OCI-LY1 (cell line): ENCODE measurements around the gene NPAS3.

Experiments
- H2AFZ ChIP-seq: fragments of 200-600 bp; sonication (generic), shearing (Covaris generic); 2 replicates; pipeline ENCODE4 v1.6.0; 2014; ENCODE audit warnings: antibody characterized with exemption, mild to moderate bottlenecking, low read length
- H3F3A ChIP-seq: fragments of 200-600 bp; sonication (generic), shearing (Covaris generic); 2 replicates; pipeline ENCODE4 v1.6.0; 2014; ENCODE audit warnings: mild to moderate bottlenecking, antibody characterized with exemption, low read length, moderate library complexity; ENCODE audit not compliant: insufficient read depth
- H3K27ac ChIP-seq: fragments of 200-600 bp; sonication (generic); 2 replicates; pipeline ENCODE4 v1.5.1; 2014; ENCODE audit warnings: low read length, mixed run types, mild to moderate bottlenecking, low read depth; ENCODE audit not compliant: poor library complexity, severe bottlenecking
- H3K27me3 ChIP-seq: fragments of 200-600 bp; sonication (generic); 2 replicates; pipeline ENCODE4 v1.6.0; 2014; ENCODE audit warnings: antibody characterized with exemption, mild to moderate bottlenecking, low read length, moderate library complexity; ENCODE audit not compliant: insufficient read depth
- H3K36me3 ChIP-seq: fragments of 200-600 bp; sonication (generic); 2 replicates; pipeline ENCODE4 v1.6.1; 2014; ENCODE audit warnings: mild to moderate bottlenecking, antibody characterized with exemption, low read length, moderate library complexity, mixed read lengths; ENCODE audit not compliant: insufficient read depth
- H3K4me1 ChIP-seq: fragments of 200-600 bp; sonication (generic); 2 replicates; pipeline ENCODE4 v1.5.1; 2014; ENCODE audit warnings: mild to moderate bottlenecking, low read length, moderate library complexity; ENCODE audit not compliant: insufficient read depth, severe bottlenecking
- H3K4me2 ChIP-seq: fragments of 200-600 bp; sonication (generic), shearing (Covaris generic); 2 replicates; pipeline ENCODE4 v1.6.1; 2014; ENCODE audit warnings: low read length
- H3K4me3 ChIP-seq: fragments of 200-600 bp; sonication (generic); 2 replicates; pipeline ENCODE4 v1.5.1; 2014; ENCODE audit warnings: low read length, low read depth, mild to moderate bottlenecking, mixed read lengths; ENCODE audit not compliant: poor library complexity, severe bottlenecking
- H3K79me2 ChIP-seq: fragments of 200-600 bp; shearing (Covaris generic); 2 replicates; pipeline ENCODE4 v1.6.1; 2016; ENCODE audit warnings: mixed run types, low read length, mixed read lengths; ENCODE audit not compliant: insufficient read depth
- H3K9ac ChIP-seq: fragments of 200-600 bp; sonication (generic), shearing (Covaris generic); 2 replicates; pipeline ENCODE4 v1.6.1; 2014; ENCODE audit warnings: mild to moderate bottlenecking, low read length, mixed read lengths
- H3K9me2 ChIP-seq: fragments of 200-600 bp; sonication (generic), shearing (Covaris generic); 2 replicates; pipeline ENCODE4 v1.6.1; 2014; ENCODE audit warnings: low read depth, mild to moderate bottlenecking, low read length, mixed read lengths
- H3K9me3 ChIP-seq: fragments of 200-600 bp; shearing (Covaris generic); 2 replicates; pipeline ENCODE4 v1.6.1; 2014; ENCODE audit warnings: low read length, mixed read lengths
- H4K20me1 ChIP-seq: fragments of 200-600 bp; sonication (generic), shearing (Covaris generic); 2 replicates; pipeline ENCODE4 v1.6.0; 2016; ENCODE audit warnings: mild to moderate bottlenecking, low read length; ENCODE audit not compliant: insufficient read depth
- CTCF ChIP-seq: fragments of 200-600 bp; sonication (generic), shearing (Covaris generic); IDR thresholded peaks from 2 replicates; pipeline ENCODE4 v1.5.1; 2017; ENCODE audit warnings: mild to moderate bottlenecking, antibody characterized with exemption, low read length, moderate library complexity, mixed read lengths
- EZH2 ChIP-seq: fragments of 200-600 bp; sonication (generic), shearing (Covaris generic); IDR thresholded peaks from 2 replicates; pipeline ENCODE4 v1.8.0; 2017; ENCODE audit warnings: borderline replicate concordance, mixed run types, mild to moderate bottlenecking, antibody characterized with exemption, low read length, moderate library complexity, mixed read lengths

The NPAS3 gene

GRCh38 chr14:32914391-32914790, 24.3 kb upstream of the NPAS3 start:
- no peaks in the 10 kb centered on the region for H4K20me1 ChIP-seq
- no peak overlapping the region for H3K9ac ChIP-seq
- no peak overlapping the region for H3K27ac ChIP-seq
- H3K4me1 ChIP-seq, result no peaks in the 10 kb centered on the region
- H3K9me2 ChIP-seq, result no peaks in the 10 kb centered on the region
- H3K36me3 ChIP-seq, result no peaks in the 10 kb centered on the region
- H3F3A ChIP-seq, result no peaks in the 10 kb centered on the region
- no peak overlapping the region for H2AFZ ChIP-seq
- no peaks in the 10 kb centered on the region for H3K27me3 ChIP-seq
- TF ChIP-seq EZH2 (no peak), CTCF (no peak)
- H3K79me2 ChIP-seq, result no peaks in the 10 kb centered on the region
- H3K9me3 ChIP-seq, result no peaks in the 10 kb centered on the region
- H3K4me3 ChIP-seq, result no peak overlapping the region
- H3K4me2 ChIP-seq, result no peak overlapping the region

GRCh38 chr14:32920696-32921276, 17.9 kb upstream of the NPAS3 start:
- Histone ChIP-seq H3K27ac (no peak overlapping the region), H3K79me2 (no peaks in the 10 kb centered on the region)

GRCh38 chr14:32925439-32925838, 13.2 kb upstream of the NPAS3 start:
- Histone ChIP-seq H4K20me1 (no peaks in the 10 kb centered on the region), H3K4me2 (no peak overlapping the region), H3K79me2 (no peaks in the 10 kb centered on the region), H3K9me2 (no peaks in the 10 kb centered on the region), H2AFZ (no peak overlapping the region), H3K4me1 (no peaks in the 10 kb centered on the region), H3K27ac (no peak overlapping the region), H3K36me3 (no peaks in the 10 kb centered on the region), H3F3A (no peaks in the 10 kb centered on the region), H3K4me3 (no peak overlapping the region), H3K27me3 (no peaks in the 10 kb centered on the region), H3K9ac (no peak overlapping the region), H3K9me3 (no peaks in the 10 kb centered on the region)
- TF ChIP-seq CTCF (no peak), EZH2 (no peak)

More at GRCh38 chr14:32920696-32921276, 17.9 kb upstream of the NPAS3 start:
- Histone ChIP-seq H3K27me3 (no peaks in the 10 kb centered on the region), H4K20me1 (no peaks in the 10 kb centered on the region), H2AFZ (no peak overlapping the region), H3K4me3 (no peak overlapping the region), H3K9me2 (no peaks in the 10 kb centered on the region), H3F3A (no peaks in the 10 kb centered on the region), H3K4me2 (no peak overlapping the region), H3K9me3 (no peaks in the 10 kb centered on the region), H3K4me1 (no peaks in the 10 kb centered on the region), H3K9ac (no peak overlapping the region), H3K36me3 (no peaks in the 10 kb centered on the region)
- TF ChIP-seq CTCF, result no peak
- TF ChIP-seq EZH2, result no peak
